ENCODE measurements around the gene ACACA.

Gene ACACA

DNA sequence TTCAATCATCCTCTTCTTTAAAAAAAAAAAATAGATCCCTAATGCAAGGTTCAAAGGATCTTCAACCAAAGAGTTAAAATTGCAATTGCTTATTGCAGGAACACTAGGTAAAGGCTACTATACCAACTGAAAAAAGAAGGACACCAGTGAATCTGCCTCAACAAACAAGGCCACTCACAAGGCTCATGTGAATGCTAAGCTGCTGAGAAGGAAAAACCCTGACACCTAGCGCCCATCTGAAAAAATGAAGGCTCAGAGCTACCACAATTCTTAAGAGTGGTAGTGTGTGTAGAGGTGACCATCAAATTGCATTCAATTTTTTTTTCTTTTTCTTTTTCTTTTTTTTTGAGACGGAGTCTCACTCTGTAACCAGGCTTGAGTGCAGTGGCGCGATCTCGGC lies 232.4 kb downstream of the ACACA start:
- DNase-seq, result peak; percentile 2 to 21 (median 19)
- ChIA-PET CTCF (no interaction called here), POLR2A (no interaction called here)
- no peaks in the 10 kb centered on the region for H3K4me1 ChIP-seq (ENCODE audit: control extremely low read depth in 1 of 4, control insufficient read depth in 4 of 4, insufficient read depth in 4 of 4, low read length in 3 of 4)
- no peaks in the 10 kb centered on the region for H3K9me3 ChIP-seq (ENCODE audit: control extremely low read depth in 1 of 5, control insufficient read depth in 4 of 5, insufficient read depth in 2 of 5, low read depth in 1 of 5, low read length in 4 of 5)
- H3K27me3 ChIP-seq (replicated peaks in 2 of 5; ENCODE audit: control insufficient read depth in 4 of 5, insufficient read depth in 5 of 5, low read length in 4 of 5), result no peaks in the 10 kb centered on the region
- H3K27ac ChIP-seq (ENCODE audit: insufficient read depth in 1 of 2, low read depth in 1 of 2, low read length in 2 of 2, poor library complexity in 1 of 2, severe bottlenecking in 2 of 2), result no peak overlapping the region
- H3K4me3 ChIP-seq (ENCODE audit: control insufficient read depth in 1 of 7, extremely low read depth in 1 of 7, insufficient read depth in 4 of 7, low read depth in 2 of 7, low read length in 6 of 7), result no peak overlapping the region
- peaks cover 7 to 61% (median 14%) of the 10 kb centered on the region in 4 experiments for H3K36me3 ChIP-seq (ENCODE audit: control insufficient read depth in 4 of 4, insufficient read depth in 4 of 4, low read length in 3 of 4)
- 97% methylated on average over 4 of the region's 5 CpGs for WGBS (ENCODE audit: insufficient coverage)

GRCh38 chr17:37170881-37171425 lies 235.7 kb downstream of the ACACA start:
- H3K27ac ChIP-seq (ENCODE audit: insufficient read depth in 1 of 2, low read depth in 1 of 2, low read length in 2 of 2, poor library complexity in 1 of 2, severe bottlenecking in 2 of 2), result no peak overlapping the region
- H3K9me3 ChIP-seq (ENCODE audit: control extremely low read depth in 1 of 5, control insufficient read depth in 4 of 5, insufficient read depth in 2 of 5, low read depth in 1 of 5, low read length in 4 of 5), result no peaks in the 10 kb centered on the region
- no peaks in the 10 kb centered on the region for H3K27me3 ChIP-seq (replicated peaks in 2 of 5; ENCODE audit: control insufficient read depth in 4 of 5, insufficient read depth in 5 of 5, low read length in 4 of 5)
- ChIA-PET CTCF (interaction anchor here (0.5 to 1.2 kb wide), 2 partner anchors 12 to 162 kb away, joined by 3 read pairs; no protein-coding TSS in a partner anchor), POLR2A (no interaction called here)
- H3K4me1 ChIP-seq (ENCODE audit: control extremely low read depth in 1 of 4, control insufficient read depth in 4 of 4, insufficient read depth in 4 of 4, low read length in 3 of 4), result no peaks in the 10 kb centered on the region
- H3K36me3 ChIP-seq (ENCODE audit: control insufficient read depth in 4 of 4, insufficient read depth in 4 of 4, low read length in 3 of 4), result peaks cover 0 to 31% (median 4%) of the 10 kb centered on the region in 4 experiments
- H3K4me3 ChIP-seq (ENCODE audit: control insufficient read depth in 1 of 7, extremely low read depth in 1 of 7, insufficient read depth in 4 of 7, low read depth in 2 of 7, low read length in 6 of 7), result no peak overlapping the region
- 100% methylated on average over 1 of the region's 2 CpGs for WGBS (ENCODE audit: insufficient coverage)
- DNase-seq, result no peak

DNA sequence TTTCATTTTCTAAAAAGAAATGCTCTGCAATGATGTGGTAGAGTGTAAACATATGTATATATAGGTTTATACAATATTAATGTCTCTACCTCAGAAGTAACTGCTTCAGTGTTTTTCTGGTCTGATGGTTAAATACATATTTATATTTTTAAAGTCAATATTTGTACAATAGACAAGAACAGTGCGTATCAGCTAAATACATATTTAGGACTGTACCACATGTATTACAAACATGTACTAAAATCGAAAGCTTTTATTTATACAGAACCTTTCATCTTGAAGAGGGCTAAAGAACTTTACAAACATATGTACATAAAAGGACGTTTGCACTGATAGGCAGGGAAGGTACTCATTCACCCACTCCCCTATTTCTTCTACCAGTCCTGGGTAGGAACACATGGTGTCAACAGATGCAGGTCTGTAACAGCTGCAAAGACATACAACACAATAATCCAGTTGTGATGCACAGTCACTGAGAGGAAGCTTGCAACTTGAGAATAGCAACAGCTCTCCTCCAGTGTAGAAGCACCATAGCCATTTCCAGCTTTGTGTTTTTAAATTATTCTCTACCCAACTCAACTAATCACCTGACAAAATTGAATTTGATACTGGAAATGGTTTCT lies 237.8 kb downstream of the ACACA start:
- DNase-seq, result no peak
- Histone ChIP-seq H3K9me3 (ENCODE audit: control extremely low read depth in 1 of 5, control insufficient read depth in 4 of 5, insufficient read depth in 2 of 5, low read depth in 1 of 5, low read length in 4 of 5) (no peaks in the 10 kb centered on the region), H3K27me3 (replicated peaks in 2 of 5; ENCODE audit: control insufficient read depth in 4 of 5, insufficient read depth in 5 of 5, low read length in 4 of 5) (no peaks in the 10 kb centered on the region), H3K4me1 (ENCODE audit: control extremely low read depth in 1 of 4, control insufficient read depth in 4 of 4, insufficient read depth in 4 of 4, low read length in 3 of 4) (no peaks in the 10 kb centered on the region), H3K4me3 (ENCODE audit: control insufficient read depth in 1 of 7, extremely low read depth in 1 of 7, insufficient read depth in 4 of 7, low read depth in 2 of 7, low read length in 6 of 7) (no peak overlapping the region), H3K27ac (ENCODE audit: insufficient read depth in 1 of 2, low read depth in 1 of 2, low read length in 2 of 2, poor library complexity in 1 of 2, severe bottlenecking in 2 of 2) (no peak overlapping the region), H3K36me3 (ENCODE audit: control insufficient read depth in 4 of 4, insufficient read depth in 4 of 4, low read length in 3 of 4) (peaks cover 0 to 21% (median 2%) of the 10 kb centered on the region in 4 experiments)
- POLR2A ChIA-PET, result no interaction called here
- WGBS (ENCODE audit: insufficient coverage), result 100% methylated on average over 1 of the region's 3 CpGs
- CTCF ChIA-PET, result no interaction called here

GRCh38 chr17:37167756-37168155 lies 238.9 kb downstream of the ACACA start:
- H3K4me1 ChIP-seq (ENCODE audit: control extremely low read depth in 1 of 4, control insufficient read depth in 4 of 4, insufficient read depth in 4 of 4, low read length in 3 of 4), result no peaks in the 10 kb centered on the region
- no peak for DNase-seq
- H3K9me3 ChIP-seq (ENCODE audit: control extremely low read depth in 1 of 5, control insufficient read depth in 4 of 5, insufficient read depth in 2 of 5, low read depth in 1 of 5, low read length in 4 of 5), result no peaks in the 10 kb centered on the region
- no peak overlapping the region for H3K4me3 ChIP-seq (ENCODE audit: control insufficient read depth in 1 of 7, extremely low read depth in 1 of 7, insufficient read depth in 4 of 7, low read depth in 2 of 7, low read length in 6 of 7)
- WGBS (ENCODE audit: insufficient coverage), result no CpG with 5 or more reads among the region's 1 CpG
- ChIA-PET POLR2A (no interaction called here), CTCF (no interaction called here)
- H3K27ac ChIP-seq (ENCODE audit: insufficient read depth in 1 of 2, low read depth in 1 of 2, low read length in 2 of 2, poor library complexity in 1 of 2, severe bottlenecking in 2 of 2), result no peak overlapping the region
- no peaks in the 10 kb centered on the region for H3K27me3 ChIP-seq (replicated peaks in 2 of 5; ENCODE audit: control insufficient read depth in 4 of 5, insufficient read depth in 5 of 5, low read length in 4 of 5)
- peaks cover 0 to 32% (median 2%) of the 10 kb centered on the region in 4 experiments for H3K36me3 ChIP-seq (ENCODE audit: control insufficient read depth in 4 of 4, insufficient read depth in 4 of 4, low read length in 3 of 4)

GRCh38 chr17:37164057-37164456 lies 242.6 kb downstream of the ACACA start:
- ChIA-PET CTCF (interaction anchor here (1.1 to 1.4 kb wide), 2 partner anchors 13 to 16 kb away, joined by 3 to 5 read pairs; no protein-coding TSS in a partner anchor), POLR2A (interaction anchor here (0.6 to 0.7 kb wide), 2 partner anchors 13 to 673 kb away, joined by 3 to 4 read pairs; no protein-coding TSS in a partner anchor)
- H3K4me1 ChIP-seq (ENCODE audit: control extremely low read depth in 1 of 4, control insufficient read depth in 4 of 4, insufficient read depth in 4 of 4, low read length in 3 of 4), result no peaks in the 10 kb centered on the region
- H3K36me3 ChIP-seq (ENCODE audit: control insufficient read depth in 4 of 4, insufficient read depth in 4 of 4, low read length in 3 of 4), result peaks cover 2 to 48% (median 9%) of the 10 kb centered on the region in 4 experiments
- H3K27me3 ChIP-seq (replicated peaks in 2 of 5; ENCODE audit: control insufficient read depth in 4 of 5, insufficient read depth in 5 of 5, low read length in 4 of 5), result no peaks in the 10 kb centered on the region
- no CpG with 5 or more reads among the region's 2 CpGs for WGBS (ENCODE audit: insufficient coverage)
- H3K27ac ChIP-seq (ENCODE audit: insufficient read depth in 1 of 2, low read depth in 1 of 2, low read length in 2 of 2, poor library complexity in 1 of 2, severe bottlenecking in 2 of 2), result no peak overlapping the region
- no peaks in the 10 kb centered on the region for H3K9me3 ChIP-seq (ENCODE audit: control extremely low read depth in 1 of 5, control insufficient read depth in 4 of 5, insufficient read depth in 2 of 5, low read depth in 1 of 5, low read length in 4 of 5)
- no peak for DNase-seq
- no peak overlapping the region for H3K4me3 ChIP-seq (ENCODE audit: control insufficient read depth in 1 of 7, extremely low read depth in 1 of 7, insufficient read depth in 4 of 7, low read depth in 2 of 7, low read length in 6 of 7)

- no peak for DNase-seq
- POLR2A ChIA-PET, result no interaction called here
- H3K4me1 ChIP-seq (ENCODE audit: control extremely low read depth in 1 of 4, control insufficient read depth in 4 of 4, insufficient read depth in 4 of 4, low read length in 3 of 4), result no peaks in the 10 kb centered on the region
- H3K4me3 ChIP-seq (ENCODE audit: control insufficient read depth in 1 of 7, extremely low read depth in 1 of 7, insufficient read depth in 4 of 7, low read depth in 2 of 7, low read length in 6 of 7), result no peak overlapping the region
- no peaks in the 10 kb centered on the region for H3K9me3 ChIP-seq (ENCODE audit: control extremely low read depth in 1 of 5, control insufficient read depth in 4 of 5, insufficient read depth in 2 of 5, low read depth in 1 of 5, low read length in 4 of 5)
- CTCF ChIA-PET, result no interaction called here
- peaks cover 2 to 56% (median 13%) of the 10 kb centered on the region in 4 experiments for H3K36me3 ChIP-seq (ENCODE audit: control insufficient read depth in 4 of 4, insufficient read depth in 4 of 4, low read length in 3 of 4)
- no peak overlapping the region for H3K27ac ChIP-seq (ENCODE audit: insufficient read depth in 1 of 2, low read depth in 1 of 2, low read length in 2 of 2, poor library complexity in 1 of 2, severe bottlenecking in 2 of 2)
- 100% methylated on average over 5 of the region's 6 CpGs for WGBS (ENCODE audit: insufficient coverage)
- H3K27me3 ChIP-seq (replicated peaks in 2 of 5; ENCODE audit: control insufficient read depth in 4 of 5, insufficient read depth in 5 of 5, low read length in 4 of 5), result no peaks in the 10 kb centered on the region
Measured at GRCh38 chr17:37162800-37163199, 243.8 kb downstream of the ACACA start.

GRCh38 chr17:37160944-37161343 lies 245.7 kb downstream of the ACACA start:
- no peak overlapping the region for H3K4me3 ChIP-seq (ENCODE audit: control insufficient read depth in 1 of 7, extremely low read depth in 1 of 7, insufficient read depth in 4 of 7, low read depth in 2 of 7, low read length in 6 of 7)
- peaks cover 2 to 65% (median 14%) of the 10 kb centered on the region in 4 experiments for H3K36me3 ChIP-seq (ENCODE audit: control insufficient read depth in 4 of 4, insufficient read depth in 4 of 4, low read length in 3 of 4)
- ChIA-PET POLR2A (no interaction called here), CTCF (no interaction called here)
- no peaks in the 10 kb centered on the region for H3K4me1 ChIP-seq (ENCODE audit: control extremely low read depth in 1 of 4, control insufficient read depth in 4 of 4, insufficient read depth in 4 of 4, low read length in 3 of 4)
- DNase-seq, result no peak
- no peak overlapping the region for H3K27ac ChIP-seq (ENCODE audit: insufficient read depth in 1 of 2, low read depth in 1 of 2, low read length in 2 of 2, poor library complexity in 1 of 2, severe bottlenecking in 2 of 2)
- H3K27me3 ChIP-seq (replicated peaks in 2 of 5; ENCODE audit: control insufficient read depth in 4 of 5, insufficient read depth in 5 of 5, low read length in 4 of 5), result no peaks in the 10 kb centered on the region
- H3K9me3 ChIP-seq (ENCODE audit: control extremely low read depth in 1 of 5, control insufficient read depth in 4 of 5, insufficient read depth in 2 of 5, low read depth in 1 of 5, low read length in 4 of 5), result no peaks in the 10 kb centered on the region
